C4-2B (cell line): ENCODE measurements around the gene MARS1.
"Not testable (repeated sequence)": the region's sequence is repeated elsewhere in the genome, so short reads cannot be mapped to it uniquely, and the experiment has no call there.

Source experiments
- H3K27ac ChIP-seq: fragments of 450-650 bp; 2 replicates; pipeline ENCODE4 v1.5.1; 2017
- CTCF ChIP-seq: fragments of 450-650 bp; conservative IDR thresholded peaks from 2 replicates; pipeline ENCODE4 v1.5.1; 2017; ENCODE audit warnings: mild to moderate bottlenecking
- ZFX ChIP-seq: fragments of 450-650 bp; IDR thresholded peaks from 2 replicates; pipeline ENCODE4 v1.6.1; 2017

The MARS1 gene

DNA sequence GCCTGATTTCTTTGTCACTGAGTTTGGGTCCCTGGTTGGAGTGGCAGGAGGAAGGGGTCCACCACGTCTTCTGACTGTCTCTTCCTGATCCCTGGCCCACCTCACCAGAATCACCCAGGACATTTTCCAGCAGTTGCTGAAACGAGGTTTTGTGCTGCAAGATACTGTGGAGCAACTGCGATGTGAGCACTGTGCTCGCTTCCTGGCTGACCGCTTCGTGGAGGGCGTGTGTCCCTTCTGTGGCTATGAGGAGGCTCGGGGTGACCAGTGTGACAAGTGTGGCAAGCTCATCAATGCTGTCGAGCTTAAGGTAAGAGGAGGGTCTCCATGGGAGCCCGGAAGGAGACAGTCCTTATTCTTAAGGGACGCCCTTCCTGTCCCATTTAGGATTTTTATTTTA, 12.3 kb downstream of the MARS1 start:
- TF ChIP-seq ZFX (no peak), CTCF (no peak)
- H3K27ac ChIP-seq, result no peak overlapping the region

DNA sequence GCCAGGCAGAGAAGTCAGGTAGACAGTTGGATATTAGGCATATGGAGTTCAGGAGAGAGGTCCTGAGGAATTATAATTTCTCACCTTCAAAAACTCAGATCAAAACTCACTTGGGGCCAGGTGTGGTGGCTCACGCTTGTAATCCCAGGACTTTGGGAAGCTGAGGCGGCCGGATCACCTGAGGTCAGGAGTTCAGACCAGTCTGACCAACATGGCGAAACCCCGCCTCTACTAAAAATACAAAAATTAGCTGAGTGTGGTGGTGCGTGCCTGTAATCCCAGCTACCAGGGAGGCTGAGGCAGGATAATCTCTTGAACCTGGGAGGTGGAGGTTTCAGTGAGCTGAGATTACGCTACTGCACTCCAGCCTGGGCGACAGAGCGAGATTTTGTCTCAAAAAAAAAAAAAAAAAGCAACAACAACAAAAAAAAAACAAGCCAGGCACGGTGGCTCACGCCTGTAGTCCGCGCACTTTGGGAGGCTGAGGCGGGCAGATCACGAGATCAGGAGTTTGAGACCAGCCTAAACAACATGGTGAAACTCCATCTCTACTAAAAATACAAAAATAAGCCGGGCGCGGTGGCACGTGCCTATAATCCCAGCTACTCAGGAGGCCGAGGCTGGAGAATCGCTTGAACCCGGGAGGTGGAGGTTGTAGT, 14.6 kb downstream of the MARS1 start:
- H3K27ac ChIP-seq, result not testable (repeated sequence)

GRCh38 chr12:57506541-57506940, 18.7 kb downstream of the MARS1 start:
- H3K27ac ChIP-seq, result not testable (repeated sequence)

- H3K27ac ChIP-seq, result not testable (repeated sequence)
Observed at GRCh38 chr12:57507796-57508195, 19.9 kb downstream of the MARS1 start.

- H3K27ac ChIP-seq, result no peak overlapping the region
- no peak for TF ChIP-seq ZFX
- TF ChIP-seq CTCF, result no peak
Observed at GRCh38 chr12:57511161-57511560, 23.3 kb downstream of the MARS1 start.

- no peak overlapping the region for H3K27ac ChIP-seq
- TF ChIP-seq ZFX, result no peak
- TF ChIP-seq CTCF, result no peak
Observed at GRCh38 chr12:57511588-57512325, 23.9 kb downstream of the MARS1 start.

GRCh38 chr12:57512665-57513064, 24.8 kb downstream of the MARS1 start:
- no peak overlapping the region for H3K27ac ChIP-seq
- TF ChIP-seq ZFX, result no peak
- TF ChIP-seq CTCF, result no peak

DNA sequence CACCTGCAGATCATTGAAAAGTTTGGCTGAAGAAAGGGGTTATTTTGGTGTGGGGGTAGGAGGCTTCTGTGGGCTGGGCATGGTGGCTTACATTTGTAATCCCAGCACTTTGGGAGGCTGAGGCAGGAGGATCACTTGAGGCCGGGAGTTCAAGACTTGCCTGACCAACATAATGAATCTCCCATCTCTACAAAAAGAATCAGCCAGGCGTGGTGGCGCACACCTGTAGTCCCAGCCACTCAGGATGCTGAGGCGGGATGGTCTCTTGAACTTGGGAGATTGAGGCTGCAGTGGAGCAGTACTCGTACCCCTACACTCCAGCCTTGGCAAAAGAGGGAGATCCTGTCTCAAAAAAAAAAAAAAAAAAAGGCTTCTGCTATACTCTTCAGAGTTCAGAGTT, 25.4 kb downstream of the MARS1 start:
- TF ChIP-seq ZFX (no peak), CTCF (no peak)
- H3K27ac ChIP-seq, result no peak overlapping the region

DNA sequence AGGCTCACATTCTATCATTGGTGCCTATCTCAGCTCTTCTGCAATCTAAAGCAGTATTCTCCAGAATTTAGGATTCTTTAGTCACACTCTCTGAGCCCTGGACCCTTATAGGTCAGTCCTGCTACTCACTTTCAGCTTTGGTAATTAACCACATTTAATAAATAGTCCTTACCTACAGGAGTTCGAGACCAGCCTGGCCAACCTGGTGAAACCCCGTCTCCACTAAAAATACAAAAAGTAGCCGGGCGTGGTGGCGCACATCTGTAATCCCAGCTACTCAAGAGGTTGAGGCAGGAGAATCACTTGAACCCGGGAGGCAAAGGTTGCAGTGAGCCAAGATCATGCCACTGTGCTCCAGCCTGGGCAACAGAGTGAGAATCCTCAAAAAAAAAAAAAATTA, 25.8 kb downstream of the MARS1 start:
- not testable (repeated sequence) for H3K27ac ChIP-seq

GRCh38 chr12:57514246-57514645, 26.4 kb downstream of the MARS1 start:
- H3K27ac ChIP-seq, result peak overlapping the region; percentile 74
